Astrocyte (in vitro differentiated cells and primary cell): ENCODE results near the gene DNAJC10. TPM values are rescaled to one million over a fixed set of nuclear protein-coding genes. Genes with fewer than 3 reads are reported as not detected.

Experiments used
- DNase-seq: peaks from one replicate; pipeline ENCODE4 v3.0.0-alpha.2; 2010; ENCODE audit warnings: low read depth
- FAIRE-seq: peaks from 2 replicates; lab custom pipeline; 2011; peaks lifted over from hg19 to GRCh38; lab: Jason Lieb, UNC
- H2AFZ ChIP-seq: 2 replicates; pipeline ENCODE4 v1.6.0; 2012; ENCODE audit warnings: low read depth, low read length, inconsistent platforms
- H3K27ac ChIP-seq: 2 replicates; pipeline ENCODE4 v1.5.1; 2011; ENCODE audit warnings: low read depth, low read length, inconsistent platforms
- H3K27me3 ChIP-seq: 2 replicates; pipeline ENCODE4 v1.6.0; 2011; ENCODE audit warnings: low read length, inconsistent platforms; ENCODE audit not compliant: insufficient read depth
- H3K36me3 ChIP-seq: 2 replicates; pipeline ENCODE4 v1.5.1; 2011; ENCODE audit warnings: low read length, inconsistent platforms; ENCODE audit not compliant: insufficient read depth
- H3K4me1 ChIP-seq: 2 replicates; pipeline ENCODE4 v1.5.1; 2011; ENCODE audit warnings: low read length, inconsistent platforms; ENCODE audit not compliant: insufficient read depth
- H3K4me2 ChIP-seq: 2 replicates; pipeline ENCODE4 v1.6.0; 2012; ENCODE audit warnings: low read length, inconsistent platforms
- H3K4me3 ChIP-seq: 2 replicates; pipeline ENCODE4 v1.5.1; 2011; ENCODE audit warnings: low read depth, mild to moderate bottlenecking, low read length, inconsistent platforms; ENCODE audit not compliant: insufficient read depth
- H3K79me2 ChIP-seq: 2 replicates; pipeline ENCODE4 v1.6.0; 2012; ENCODE audit warnings: mild to moderate bottlenecking, low read length, inconsistent platforms; ENCODE audit not compliant: insufficient read depth
- H3K9ac ChIP-seq: 2 replicates; pipeline ENCODE4 v1.6.0; 2012; ENCODE audit warnings: mild to moderate bottlenecking, low read length, inconsistent platforms
- H3K9me3 ChIP-seq: 2 replicates; pipeline ENCODE4 v1.5.1; 2012; ENCODE audit warnings: low read depth, mild to moderate bottlenecking, low read length, inconsistent platforms; ENCODE audit not compliant: insufficient read depth
- H4K20me1 ChIP-seq: 2 replicates; pipeline ENCODE4 v1.6.0; 2012; ENCODE audit warnings: low read length, inconsistent platforms; ENCODE audit not compliant: insufficient read depth
- H3K27ac Mint-ChIP-seq: one replicate; pipeline ENCODE4 v1.8.0; 2021; ENCODE audit warnings: mild to moderate bottlenecking, mixed read lengths; ENCODE audit not compliant: unreplicated experiment
- H3K27me3 Mint-ChIP-seq: one replicate; pipeline ENCODE4 v1.8.0; 2021; ENCODE audit warnings: low read depth, mixed read lengths; ENCODE audit not compliant: unreplicated experiment
- H3K36me3 Mint-ChIP-seq: one replicate; pipeline ENCODE4 v1.8.0; 2021; ENCODE audit warnings: low read depth, mixed read lengths; ENCODE audit not compliant: unreplicated experiment
- H3K4me1 Mint-ChIP-seq: one replicate; pipeline ENCODE4 v1.8.0; 2021; ENCODE audit warnings: low read depth, mixed read lengths; ENCODE audit not compliant: unreplicated experiment
- H3K4me3 Mint-ChIP-seq: one replicate; pipeline ENCODE4 v1.8.0; 2021; ENCODE audit warnings: mild to moderate bottlenecking, moderate library complexity, mixed read lengths; ENCODE audit not compliant: unreplicated experiment
- H3K9me3 Mint-ChIP-seq: one replicate; pipeline ENCODE4 v1.8.0; 2021; ENCODE audit warnings: mild to moderate bottlenecking, mixed read lengths; ENCODE audit not compliant: unreplicated experiment
- EZH2 ChIP-seq: IDR thresholded peaks from 2 replicates; pipeline ENCODE4 v1.6.1; 2012; ENCODE audit warnings: mild to moderate bottlenecking, low read length, inconsistent platforms; ENCODE audit not compliant: insufficient read depth
- total RNA-seq: library from RNA; stranded (reverse); gene quantifications from 2 replicates; pipeline ENCODE4 v1.2.1, GENCODE V29; 2021
- TF ChIP-seq, protein P1 (sequence below): IDR thresholded peaks from 2 replicates; pipeline ENCODE4 v1.5.1; 2011; ENCODE audit warnings: low read depth, mild to moderate bottlenecking, inconsistent platforms, low read length, moderate library complexity; ENCODE audit not compliant: insufficient read depth

Gene DNAJC10
- total RNA-seq, 1 donor from 2014 or later: 169 TPM

DNA sequence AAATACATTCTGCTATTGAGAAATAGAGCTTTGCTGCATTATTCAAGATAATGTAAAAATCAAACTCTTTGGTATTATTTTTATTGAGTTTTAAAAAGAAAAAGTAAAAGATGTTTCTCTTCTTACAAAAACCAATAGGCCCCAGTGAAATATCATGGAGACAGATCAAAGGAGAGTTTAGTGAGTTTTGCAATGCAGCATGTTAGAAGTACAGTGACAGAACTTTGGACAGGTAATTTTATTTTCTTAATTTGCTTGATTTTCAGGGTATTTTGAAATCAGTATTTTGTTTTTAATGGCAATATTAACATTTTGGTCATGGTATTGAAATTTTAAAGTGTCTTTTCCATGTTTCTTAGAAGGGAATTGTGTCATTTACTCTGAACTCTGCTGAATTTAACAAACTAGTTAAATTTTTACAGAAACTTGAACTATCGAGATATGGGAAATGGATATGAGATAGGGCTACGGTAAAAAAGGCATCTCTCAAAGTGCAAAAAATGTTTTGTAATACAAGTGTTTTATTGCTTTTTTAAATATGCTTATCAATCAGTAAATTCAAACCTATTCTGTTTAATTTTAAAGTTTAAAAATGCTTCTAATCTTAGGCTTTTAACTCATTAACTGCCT, 13.8 kb downstream of the DNAJC10 start:
- Histone ChIP-seq H3K9ac (no peak overlapping the region), H3K79me2 (peaks cover 2% of the 10 kb centered on the region), H3K27me3 (no peaks in the 10 kb centered on the region), H4K20me1 (peaks cover 3% of the 10 kb centered on the region), H3K36me3 (peaks cover 36% of the 10 kb centered on the region), H2AFZ (no peak overlapping the region), H3K4me3 (no peak overlapping the region), H3K9me3 (no peaks in the 10 kb centered on the region), H3K4me2 (no peak overlapping the region), H3K4me1 (no peaks in the 10 kb centered on the region), H3K27ac (no peak overlapping the region)
- no peaks in the 10 kb centered on the region for H3K9me3 Mint-ChIP-seq
- no peaks in the 10 kb centered on the region for H3K27me3 Mint-ChIP-seq
- H3K27ac Mint-ChIP-seq: no peak overlapping the region
- H3K4me3 Mint-ChIP-seq: no peak overlapping the region
- H3K36me3 Mint-ChIP-seq: peaks cover 2% of the 10 kb centered on the region
- no peak for FAIRE-seq
- DNase-seq: no peak
- TF ChIP-seq, protein P1, sequence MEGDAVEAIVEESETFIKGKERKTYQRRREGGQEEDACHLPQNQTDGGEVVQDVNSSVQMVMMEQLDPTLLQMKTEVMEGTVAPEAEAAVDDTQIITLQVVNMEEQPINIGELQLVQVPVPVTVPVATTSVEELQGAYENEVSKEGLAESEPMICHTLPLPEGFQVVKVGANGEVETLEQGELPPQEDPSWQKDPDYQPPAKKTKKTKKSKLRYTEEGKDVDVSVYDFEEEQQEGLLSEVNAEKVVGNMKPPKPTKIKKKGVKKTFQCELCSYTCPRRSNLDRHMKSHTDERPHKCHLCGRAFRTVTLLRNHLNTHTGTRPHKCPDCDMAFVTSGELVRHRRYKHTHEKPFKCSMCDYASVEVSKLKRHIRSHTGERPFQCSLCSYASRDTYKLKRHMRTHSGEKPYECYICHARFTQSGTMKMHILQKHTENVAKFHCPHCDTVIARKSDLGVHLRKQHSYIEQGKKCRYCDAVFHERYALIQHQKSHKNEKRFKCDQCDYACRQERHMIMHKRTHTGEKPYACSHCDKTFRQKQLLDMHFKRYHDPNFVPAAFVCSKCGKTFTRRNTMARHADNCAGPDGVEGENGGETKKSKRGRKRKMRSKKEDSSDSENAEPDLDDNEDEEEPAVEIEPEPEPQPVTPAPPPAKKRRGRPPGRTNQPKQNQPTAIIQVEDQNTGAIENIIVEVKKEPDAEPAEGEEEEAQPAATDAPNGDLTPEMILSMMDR: no peak
- TF ChIP-seq EZH2: no peak
- H3K4me1 Mint-ChIP-seq: peaks cover 1% of the 10 kb centered on the region

GRCh38 chr2:182730486-182730885, 14.4 kb downstream of the DNAJC10 start:
- H3K27me3 ChIP-seq: no peaks in the 10 kb centered on the region
- DNase-seq (no peak), FAIRE-seq (no peak)
- peaks cover 3% of the 10 kb centered on the region for H4K20me1 ChIP-seq
- H3K9me3 Mint-ChIP-seq: no peaks in the 10 kb centered on the region
- H3K9me3 ChIP-seq: no peaks in the 10 kb centered on the region
- no peak overlapping the region for H3K9ac ChIP-seq
- H3K4me3 Mint-ChIP-seq: no peak overlapping the region
- H3K27me3 Mint-ChIP-seq: no peaks in the 10 kb centered on the region
- H3K36me3 ChIP-seq: peaks cover 32% of the 10 kb centered on the region
- no peaks in the 10 kb centered on the region for H3K4me1 ChIP-seq
- no peak overlapping the region for H3K27ac ChIP-seq
- no peaks in the 10 kb centered on the region for H3K36me3 Mint-ChIP-seq
- no peak overlapping the region for H2AFZ ChIP-seq
- H3K79me2 ChIP-seq: peaks cover 2% of the 10 kb centered on the region
- TF ChIP-seq, protein P1: no peak
- no peak for TF ChIP-seq EZH2
- H3K4me1 Mint-ChIP-seq: peaks cover 1% of the 10 kb centered on the region
- no peak overlapping the region for H3K4me3 ChIP-seq
- no peak overlapping the region for H3K27ac Mint-ChIP-seq
- no peak overlapping the region for H3K4me2 ChIP-seq

DNA sequence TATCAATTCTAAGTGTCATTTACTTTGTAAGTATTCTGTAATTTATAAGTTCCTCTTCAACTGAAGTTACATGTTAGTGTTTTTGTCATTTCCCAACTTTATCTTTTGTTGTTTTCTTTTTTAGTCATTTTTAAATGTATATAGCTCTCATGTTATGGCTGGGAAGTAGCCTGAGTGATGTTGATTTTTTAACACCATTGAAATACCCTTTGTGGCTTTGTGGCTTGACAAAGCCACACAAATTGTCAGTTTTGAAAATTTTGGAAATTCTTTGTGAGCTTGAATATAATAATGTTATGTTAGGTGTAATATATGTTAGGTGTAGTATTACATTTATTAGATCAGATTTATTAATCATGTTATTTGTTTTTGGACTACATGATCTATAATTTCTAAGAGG, 16.7 kb downstream of the DNAJC10 start:
- DNase-seq (no peak), FAIRE-seq (no peak)
- Histone ChIP-seq H3K79me2 (no peaks in the 10 kb centered on the region), H3K4me2 (no peak overlapping the region), H3K9ac (no peak overlapping the region), H3K4me3 (no peak overlapping the region), H4K20me1 (peaks cover 7% of the 10 kb centered on the region), H3K4me1 (no peaks in the 10 kb centered on the region), H3K27me3 (no peaks in the 10 kb centered on the region), H3K9me3 (no peaks in the 10 kb centered on the region), H3K27ac (no peak overlapping the region), H3K36me3 (peaks cover 30% of the 10 kb centered on the region), H2AFZ (no peak overlapping the region)
- Mint-ChIP-seq H3K36me3 (no peaks in the 10 kb centered on the region), H3K9me3 (no peaks in the 10 kb centered on the region), H3K4me3 (no peak overlapping the region), H3K27ac (no peak overlapping the region), H3K4me1 (peaks cover 1% of the 10 kb centered on the region), H3K27me3 (no peaks in the 10 kb centered on the region)
- TF ChIP-seq EZH2: no peak
- TF ChIP-seq, protein P1: no peak
